Keratinocyte (primary cell): Measurements from ENCODE around the gene KCNMA1. TPM values are rescaled to one million over a fixed set of nuclear protein-coding genes. Genes with fewer than 3 reads are reported as not detected.
A peak's percentile ranks its signal among the peaks of the same experiment; 100 is the strongest.

Experiments
- DNase-seq: peaks from one replicate; pipeline ENCODE4 v3.0.0-alpha.2; 2011; ENCODE audit warnings: low read depth, missing footprints, low spot score
- FAIRE-seq: peaks from 2 replicates; lab custom pipeline; 2011; peaks lifted over from hg19 to GRCh38; lab: Jason Lieb, UNC
- H2AFZ ChIP-seq: 2 replicates; pipeline ENCODE4 v1.6.0; 2012; ENCODE audit warnings: low read length, control low read depth, inconsistent platforms; ENCODE audit not compliant: control insufficient read depth
- H3K27ac ChIP-seq: 2 replicates; pipeline ENCODE4 v1.5.1; 2011; ENCODE audit warnings: low read length; ENCODE audit not compliant: control insufficient read depth, insufficient read depth
- H3K27me3 ChIP-seq: 3 replicates; pipeline ENCODE4 v1.6.0; 2011; ENCODE audit warnings: low read length; ENCODE audit not compliant: control insufficient read depth, insufficient read depth; ENCODE audit errors: extremely low read depth
- H3K36me3 ChIP-seq, 2 experiments: 2 replicates in 1 of 2; 3 replicates in 1 of 2; pipeline ENCODE4 v1.5.1; 2011; ENCODE audit warnings: low read length in 2 of 2, mild to moderate bottlenecking in 1 of 2; ENCODE audit not compliant: control insufficient read depth in 2 of 2, insufficient read depth in 2 of 2; ENCODE audit errors: extremely low read depth in 1 of 2
- H3K4me1 ChIP-seq: 3 replicates; pipeline ENCODE4 v1.5.1; 2011; ENCODE audit warnings: low read length; ENCODE audit not compliant: control insufficient read depth, insufficient read depth; ENCODE audit errors: extremely low read depth
- H3K4me2 ChIP-seq: 3 replicates; pipeline ENCODE4 v1.6.0; 2011; ENCODE audit warnings: low read depth, low read length; ENCODE audit not compliant: control insufficient read depth, insufficient read depth; ENCODE audit errors: extremely low read depth
- H3K4me3 ChIP-seq, 3 experiments: fragments of 200-600 bp in 1 of 3; sonication (generic) in 1 of 3; 2 replicates in 2 of 3; 3 replicates in 1 of 3; pipeline ENCODE4 v1.5.1; 2011 to 2016; ENCODE audit warnings: low read length in 3 of 3, mild to moderate bottlenecking in 3 of 3, control low read depth in 2 of 3, inconsistent platforms in 1 of 3, low read depth in 1 of 3, mixed read lengths in 1 of 3, mixed run types in 1 of 3, moderate library complexity in 1 of 3; ENCODE audit not compliant: control insufficient read depth in 2 of 3, insufficient read depth in 2 of 3; ENCODE audit errors: extremely low read depth in 1 of 3
- H3K79me2 ChIP-seq: 2 replicates; pipeline ENCODE4 v1.6.0; 2012; ENCODE audit warnings: low read length; ENCODE audit not compliant: control insufficient read depth, insufficient read depth
- H3K9ac ChIP-seq: 3 replicates; pipeline ENCODE4 v1.6.0; 2011; ENCODE audit warnings: low read length; ENCODE audit not compliant: control insufficient read depth, insufficient read depth; ENCODE audit errors: extremely low read depth
- H3K9me1 ChIP-seq: 3 replicates; pipeline ENCODE4 v1.6.0; 2011; ENCODE audit warnings: low read length; ENCODE audit not compliant: control insufficient read depth, insufficient read depth; ENCODE audit errors: extremely low read depth
- H3K9me3 ChIP-seq: 2 replicates; pipeline ENCODE4 v1.5.1; 2012; ENCODE audit warnings: low read depth, low read length; ENCODE audit not compliant: control insufficient read depth
- H4K20me1 ChIP-seq: 3 replicates; pipeline ENCODE4 v1.6.0; 2011; ENCODE audit warnings: low read length; ENCODE audit not compliant: control insufficient read depth, insufficient read depth; ENCODE audit errors: extremely low read depth
- CTCF ChIP-seq, 3 experiments: IDR thresholded peaks in 1 of 3; conservative IDR thresholded peaks in 1 of 3; optimal IDR thresholded peaks in 1 of 3; 2 replicates in 2 of 3; 3 replicates in 1 of 3; pipeline versions ENCODE3 to v1.5.1; 2011; ENCODE audit warnings: low read length in 3 of 3, mild to moderate bottlenecking in 3 of 3, moderate library complexity in 2 of 3, control low read depth in 1 of 3, inconsistent platforms in 1 of 3; ENCODE audit not compliant: insufficient read depth in 2 of 3; ENCODE audit errors: extremely low read depth in 1 of 3
- EZH2 ChIP-seq: IDR thresholded peaks from one replicate; pipeline ENCODE4 v1.6.1; 2012; ENCODE audit warnings: inconsistent platforms, mild to moderate bottlenecking, low read length, moderate library complexity
- dilution Hi-C: fragments of 300-500 bp; cut with MboI; formaldehyde crosslinking; loops from one replicate; pipeline ENCODE4 v1.7.0; 2020; ENCODE audit warnings: low sequenced_read_pairs; ENCODE audit not compliant: extremely low pct_ligation_motif_present
- polyA plus RNA-seq, 5 experiments: library from polyadenylated mRNA; depleted of rRNA in 3 of 5; stranded (reverse) in 3 of 5; stranded (forward) in 1 of 5; unstranded in 1 of 5; fragments of >200 nt; gene quantifications; 1 replicate in 1 of 5; 2 replicates in 3 of 5; 3 replicates in 1 of 5; pipeline versions ENCODE4 v1.2.1 to v1.2.3, GENCODE V29; 2011 to 2012; ENCODE audit warnings: missing spikeins in 2 of 5, low read depth in 1 of 5, low replicate concordance in 1 of 5

KCNMA1 gene
- polyA plus RNA-seq, 1 donor (not counting 4 experiments of a cell fraction or from before 2014, with no cell fraction given) = 6.3 TPM

GRCh38 chr10:77252380-77253146 is 385.0 kb downstream of the KCNMA1 start:
- Histone ChIP-seq H3K27me3 (no peaks in the 10 kb centered on the region), H3K4me1 (peaks cover 3% of the 10 kb centered on the region), H3K4me2 (no peak overlapping the region), H3K4me3 (no peak overlapping the region), H3K79me2 (no peaks in the 10 kb centered on the region), H4K20me1 (no peaks in the 10 kb centered on the region), H3K9me3 (no peaks in the 10 kb centered on the region), H3K9me1 (no peaks in the 10 kb centered on the region), H3K9ac (no peak overlapping the region), H3K36me3 (no peaks in the 10 kb centered on the region), H3K27ac (no peak overlapping the region), H2AFZ (no peak overlapping the region)
- DNase-seq (no peak), FAIRE-seq (no peak)
- TF ChIP-seq EZH2 (no peak), CTCF (optimal IDR thresholded peaks at IDR 0.05 in 1 of 3, IDR thresholded peaks at IDR 0.05 in 1 of 3, conservative IDR thresholded peaks at IDR 0.05 in 1 of 3; ENCODE audit: extremely low read depth in 1 of 3, insufficient read depth in 2 of 3, low read length in 3 of 3) (no peak)
- dilution Hi-C loops = no loop called here

GRCh38 chr10:77251297-77252013 is 386.2 kb downstream of the KCNMA1 start:
- H3K4me2 ChIP-seq = no peak overlapping the region
- no peaks in the 10 kb centered on the region for H3K79me2 ChIP-seq
- H3K9me1 ChIP-seq = no peaks in the 10 kb centered on the region
- no peaks in the 10 kb centered on the region for H3K27me3 ChIP-seq
- no peaks in the 10 kb centered on the region for H3K9me3 ChIP-seq
- no peak overlapping the region for H2AFZ ChIP-seq
- H3K4me3 ChIP-seq = no peak overlapping the region
- H3K4me1 ChIP-seq = peaks cover 11% of the 10 kb centered on the region
- no peak overlapping the region for H3K9ac ChIP-seq
- dilution Hi-C loops = no loop called here
- TF ChIP-seq CTCF (optimal IDR thresholded peaks at IDR 0.05 in 1 of 3, IDR thresholded peaks at IDR 0.05 in 1 of 3, conservative IDR thresholded peaks at IDR 0.05 in 1 of 3; ENCODE audit: extremely low read depth in 1 of 3, insufficient read depth in 2 of 3, low read length in 3 of 3) (peak; percentile 61 to 80 (median 80)), EZH2 (no peak)
- DNase-seq = no peak
- H4K20me1 ChIP-seq = no peaks in the 10 kb centered on the region
- no peak overlapping the region for H3K27ac ChIP-seq
- no peaks in the 10 kb centered on the region for H3K36me3 ChIP-seq
- FAIRE-seq = peak; percentile 66
